Body of pancreas (tissue), 4 donors: Measurements from ENCODE around the gene PDZRN3. TPM values are rescaled to one million over a fixed set of nuclear protein-coding genes. Genes with fewer than 3 reads are reported as not detected.
A peak's percentile ranks its signal among the peaks of the same experiment; 100 is the strongest.

ENCODE experiments used
- ATAC-seq: fragments of 150-250 bp; one replicate; pipeline ENCODE4 v1.9.1; 2016
- DNase-seq, 4 donors: peaks; one replicate each; pipeline ENCODE4 v3.0.0-alpha.2; 2019
- H3K27ac ChIP-seq, 4 donors: fragments of 200-600 bp; sonication (generic); 1 replicate in 3 of 4; 2 replicates in 1 of 4; pipeline versions ENCODE4 v1.5.1 to v1.6.1; 2016 to 2019; ENCODE audit warnings: mild to moderate bottlenecking in 1 of 4, mixed read lengths in 1 of 4, moderate library complexity in 1 of 4
- H3K27me3 ChIP-seq, 2 donors: fragments of 200-600 bp; sonication (generic); one replicate each; pipeline ENCODE4 v1.6.0; 2016; ENCODE audit warnings: mild to moderate bottlenecking in 1 of 2
- H3K36me3 ChIP-seq, 2 donors: fragments of 200-600 bp; sonication (generic); replicated peaks in 1 of 2; 2 replicates each; pipeline ENCODE4 v1.5.1; 2016; ENCODE audit warnings: low read depth in 2 of 2; ENCODE audit not compliant: insufficient read depth in 1 of 2
- H3K4me1 ChIP-seq: fragments of 200-600 bp; sonication (generic); one replicate; pipeline ENCODE4 v1.6.0; 2016
- H3K4me3 ChIP-seq, 2 donors: fragments of 200-600 bp; sonication (generic); 1 replicate in 1 of 2; 2 replicates in 1 of 2; pipeline ENCODE4 v1.5.1; 2016 to 2019
- H3K9me3 ChIP-seq, 3 donors: fragments of 200-600 bp; sonication (generic); 1 replicate in 2 of 3; 2 replicates in 1 of 3; pipeline ENCODE4 v1.5.1; 2016
- CTCF ChIP-seq, 7 experiments: fragments of 450-650 bp in 4 of 7; fragments of 200-600 bp in 3 of 7; sonication (generic) in 3 of 7; IDR thresholded peaks; one replicate each; pipeline ENCODE4 v1.5.1; 2016 to 2019; ENCODE audit warnings: antibody characterized with exemption in 7 of 7
- POLR2A ChIP-seq, 3 donors: fragments of 450-650 bp; IDR thresholded peaks; one replicate each; pipeline ENCODE4 v1.6.1; 2016; ENCODE audit warnings: antibody characterized with exemption in 3 of 3, mild to moderate bottlenecking in 2 of 3
- WGBS, 2 donors: methylation state at CpG; one replicate each; pipeline ENCODE4 v1.1.5; 2017; 5-methylcytosine and 5-hydroxymethylcytosine counted together
- intact Hi-C: fragments of 100-400 bp; cut with DNase I; formaldehyde crosslinking; loops from one replicate; pipeline ENCODE4 v1.15.1; 2023
- total RNA-seq, 2 donors: library from RNA; depleted of rRNA; stranded (reverse); fragments of >200 nt; gene quantifications; one replicate each; pipeline ENCODE4 v1.1.0, GENCODE V29; 2016

The PDZRN3 gene
- total RNA-seq, 2 donors from 2014 or later = 18.9 to 41.9 TPM

GRCh38 chr3:73379465-73379864 lies 245.3 kb downstream of the PDZRN3 start:
- no peak overlapping the region for H3K4me3 ChIP-seq
- 46 to 60% methylated on average over 2 of the region's 2 CpGs for WGBS, 2 donors
- intact Hi-C loops = no loop called here
- DNase-seq = no peak
- H3K9me3 ChIP-seq = no peaks in the 10 kb centered on the region
- H3K27me3 ChIP-seq = no peaks in the 10 kb centered on the region
- TF ChIP-seq POLR2A (IDR thresholded peaks at IDR 0.05) = no peak
- TF ChIP-seq CTCF (IDR thresholded peaks at IDR 0.05) = no peak
- H3K36me3 ChIP-seq = no peaks in the 10 kb centered on the region
- H3K27ac ChIP-seq = no peak overlapping the region
- no peaks in the 10 kb centered on the region for H3K4me1 ChIP-seq
- no peak for ATAC-seq

- no peaks in the 10 kb centered on the region for H3K36me3 ChIP-seq
- no peak overlapping the region for H3K4me3 ChIP-seq
- H3K4me1 ChIP-seq = no peaks in the 10 kb centered on the region
- no peaks in the 10 kb centered on the region for H3K27me3 ChIP-seq
- no peaks in the 10 kb centered on the region for H3K9me3 ChIP-seq
- intact Hi-C loops = no loop called here
- DNase-seq (no peak), ATAC-seq (no peak)
- no peak overlapping the region for H3K27ac ChIP-seq
- TF ChIP-seq CTCF (IDR thresholded peaks at IDR 0.05) = no peak
- no peak for TF ChIP-seq POLR2A (IDR thresholded peaks at IDR 0.05)
- 49 to 78% methylated on average over 2 of the region's 2 CpGs for WGBS, 2 donors
Measured at GRCh38 chr3:73378207-73378606, 246.5 kb downstream of the PDZRN3 start.

GRCh38 chr3:73365756-73366397 lies 258.9 kb downstream of the PDZRN3 start:
- Histone ChIP-seq H3K4me1 (no peaks in the 10 kb centered on the region), H3K27me3 (no peaks in the 10 kb centered on the region), H3K9me3 (no peaks in the 10 kb centered on the region), H3K4me3 (no peak overlapping the region), H3K36me3 (no peaks in the 10 kb centered on the region), H3K27ac (no peak overlapping the region)
- no peak for TF ChIP-seq POLR2A (IDR thresholded peaks at IDR 0.05)
- no peak for TF ChIP-seq CTCF (IDR thresholded peaks at IDR 0.05)
- 85% methylated on average over 12 of the region's 12 CpGs for WGBS, 2 donors
- ATAC-seq = peak; percentile 74
- peak; percentile 31 to 48 (median 38) for DNase-seq
- intact Hi-C loops = no loop called here

- Histone ChIP-seq H3K27ac (no peak overlapping the region), H3K9me3 (no peaks in the 10 kb centered on the region), H3K4me1 (no peaks in the 10 kb centered on the region), H3K27me3 (no peaks in the 10 kb centered on the region), H3K4me3 (no peak overlapping the region), H3K36me3 (no peaks in the 10 kb centered on the region)
- no peak for ATAC-seq
- DNase-seq = no peak
- TF ChIP-seq CTCF (IDR thresholded peaks at IDR 0.05) (no peak), POLR2A (IDR thresholded peaks at IDR 0.05) (no peak)
- 57 to 75% methylated on average over 1 of the region's 1 CpG for WGBS, 2 donors
- intact Hi-C loops = no loop called here
Measured at GRCh38 chr3:73364517-73364916, 260.2 kb downstream of the PDZRN3 start.

- ATAC-seq (no peak), DNase-seq (no peak)
- intact Hi-C loops = no loop called here
- Histone ChIP-seq H3K9me3 (no peaks in the 10 kb centered on the region), H3K27me3 (no peaks in the 10 kb centered on the region), H3K4me3 (no peak overlapping the region), H3K36me3 (no peaks in the 10 kb centered on the region), H3K4me1 (no peaks in the 10 kb centered on the region), H3K27ac (no peak overlapping the region)
- no peak for TF ChIP-seq POLR2A (IDR thresholded peaks at IDR 0.05)
- no peak for TF ChIP-seq CTCF (IDR thresholded peaks at IDR 0.05)
- 84 to 97% methylated on average over 3 of the region's 3 CpGs for WGBS, 2 donors
Measured at GRCh38 chr3:73363093-73363492, 261.6 kb downstream of the PDZRN3 start.
